CD4-positive, alpha-beta T cell treated with Interleukin-4 for 1 hour (primary cell): ENCODE measurements around the gene UBASH3B.
"Not testable (repeated sequence)": the region's sequence is repeated elsewhere in the genome, so short reads cannot be mapped to it uniquely, and the experiment has no call there.

ENCODE experiments used
- DNase-seq, 2 donors: peaks; one replicate each; pipeline ENCODE4 v3.0.0-alpha.2; 2020 to 2022

Gene UBASH3B, protein sequence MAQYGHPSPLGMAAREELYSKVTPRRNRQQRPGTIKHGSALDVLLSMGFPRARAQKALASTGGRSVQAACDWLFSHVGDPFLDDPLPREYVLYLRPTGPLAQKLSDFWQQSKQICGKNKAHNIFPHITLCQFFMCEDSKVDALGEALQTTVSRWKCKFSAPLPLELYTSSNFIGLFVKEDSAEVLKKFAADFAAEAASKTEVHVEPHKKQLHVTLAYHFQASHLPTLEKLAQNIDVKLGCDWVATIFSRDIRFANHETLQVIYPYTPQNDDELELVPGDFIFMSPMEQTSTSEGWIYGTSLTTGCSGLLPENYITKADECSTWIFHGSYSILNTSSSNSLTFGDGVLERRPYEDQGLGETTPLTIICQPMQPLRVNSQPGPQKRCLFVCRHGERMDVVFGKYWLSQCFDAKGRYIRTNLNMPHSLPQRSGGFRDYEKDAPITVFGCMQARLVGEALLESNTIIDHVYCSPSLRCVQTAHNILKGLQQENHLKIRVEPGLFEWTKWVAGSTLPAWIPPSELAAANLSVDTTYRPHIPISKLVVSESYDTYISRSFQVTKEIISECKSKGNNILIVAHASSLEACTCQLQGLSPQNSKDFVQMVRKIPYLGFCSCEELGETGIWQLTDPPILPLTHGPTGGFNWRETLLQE

DNA sequence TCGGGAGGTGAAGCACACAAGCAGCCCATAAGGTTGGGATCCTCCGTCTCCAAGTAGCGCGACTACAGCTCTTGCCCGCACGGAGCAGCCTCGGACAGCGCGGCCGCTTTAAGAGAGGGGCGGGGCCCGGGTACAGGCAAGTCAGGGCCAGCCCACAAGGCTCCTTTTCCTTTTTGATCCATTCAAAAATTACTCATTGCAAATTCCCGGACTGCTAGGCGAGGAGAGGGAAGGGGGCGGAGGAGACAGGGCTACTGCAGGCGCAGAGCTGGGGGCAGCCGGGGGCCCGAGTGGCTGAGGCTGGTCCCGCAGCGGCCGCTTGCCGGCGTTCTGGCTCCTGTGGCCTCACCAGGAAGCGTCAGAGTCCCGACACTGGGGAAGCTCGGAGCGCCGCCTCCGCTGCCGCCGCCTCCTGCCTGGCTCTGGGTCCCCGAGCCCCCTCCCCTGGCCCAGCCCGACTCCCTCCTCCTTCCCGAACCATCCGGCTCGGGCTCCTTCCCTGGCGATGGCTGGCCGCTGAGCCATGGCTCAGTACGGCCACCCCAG, at the start of gene UBASH3B:
Gene UBASH3B, plus strand, starts transcription at position 196 of the 546 bp plus-strand sequence. Its CDS starts 328 bp downstream, at position 524.
- peak; percentile 61 to 67 for DNase-seq

DNA sequence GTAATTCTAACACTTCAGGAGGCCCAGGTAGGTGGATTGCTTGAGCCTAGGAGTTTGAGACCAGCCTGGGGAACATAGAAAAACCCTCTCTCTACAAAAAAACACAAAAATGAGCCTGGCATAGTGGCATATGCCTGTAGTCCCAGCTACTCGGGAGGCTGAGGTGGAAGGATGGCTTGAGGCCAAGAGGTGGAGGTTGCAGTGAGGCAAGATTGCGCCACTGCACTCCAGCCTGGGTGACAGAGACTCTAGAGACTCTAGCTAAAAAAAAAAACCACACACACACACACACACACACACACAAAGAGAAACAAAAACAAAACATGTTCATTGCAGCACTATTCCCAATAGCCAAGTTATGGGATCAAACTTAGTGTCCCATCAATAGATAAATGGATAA, 48.4 kb upstream of the UBASH3B start:
- DNase-seq = not testable (repeated sequence)

DNA sequence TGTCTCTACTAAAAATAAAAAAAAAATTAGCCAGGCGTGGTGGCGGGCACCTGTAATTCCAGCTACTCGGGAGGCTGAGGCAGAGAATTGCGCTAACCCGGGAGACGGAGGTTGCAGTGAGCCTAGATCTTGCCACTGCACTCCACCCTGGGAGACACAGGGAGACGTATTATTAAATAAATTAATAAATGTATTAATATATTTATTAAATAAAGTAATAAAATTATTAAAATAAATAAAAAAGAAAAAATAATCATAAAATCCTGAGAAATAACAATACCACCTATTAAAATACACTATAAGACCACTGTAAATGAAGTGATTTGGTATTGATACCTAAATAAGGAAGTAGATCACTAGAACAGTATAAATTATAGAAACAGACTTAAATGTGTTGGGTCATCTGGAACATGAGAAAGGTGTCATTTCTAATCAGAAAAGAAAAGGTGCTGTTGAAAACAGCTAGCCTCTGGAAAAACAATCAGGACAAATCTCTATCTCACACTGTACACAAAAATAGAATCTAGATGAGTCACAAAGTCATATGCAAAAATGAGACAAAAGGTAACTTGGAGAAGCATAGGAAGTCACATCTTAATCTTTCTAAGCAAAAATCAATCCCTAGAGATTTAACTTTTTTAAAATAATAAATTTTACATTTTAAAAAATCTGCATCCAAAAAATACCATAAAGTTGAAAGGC, 43.2 kb upstream of the UBASH3B start:
- DNase-seq = no peak

DNA sequence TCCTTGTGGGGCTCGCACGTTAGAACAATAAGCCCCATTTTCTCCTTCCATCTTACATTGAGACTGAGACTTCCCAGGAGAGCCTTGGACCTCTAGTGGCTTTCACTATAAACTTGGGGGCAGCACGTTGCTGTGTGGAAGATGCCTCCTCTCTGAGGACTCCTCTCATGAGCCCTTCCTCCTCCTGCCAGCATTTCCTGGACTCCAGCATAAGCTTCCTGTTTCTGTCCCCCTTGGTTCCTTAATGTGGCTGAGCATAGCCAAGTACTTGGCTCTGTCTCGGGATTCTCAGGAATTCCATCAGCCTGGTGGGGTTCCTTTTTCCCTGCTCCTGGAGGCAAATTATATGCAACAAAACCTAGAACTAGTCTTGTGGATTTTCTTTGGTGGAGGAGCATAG, 38.8 kb upstream of the UBASH3B start:
- DNase-seq = no peak

DNA sequence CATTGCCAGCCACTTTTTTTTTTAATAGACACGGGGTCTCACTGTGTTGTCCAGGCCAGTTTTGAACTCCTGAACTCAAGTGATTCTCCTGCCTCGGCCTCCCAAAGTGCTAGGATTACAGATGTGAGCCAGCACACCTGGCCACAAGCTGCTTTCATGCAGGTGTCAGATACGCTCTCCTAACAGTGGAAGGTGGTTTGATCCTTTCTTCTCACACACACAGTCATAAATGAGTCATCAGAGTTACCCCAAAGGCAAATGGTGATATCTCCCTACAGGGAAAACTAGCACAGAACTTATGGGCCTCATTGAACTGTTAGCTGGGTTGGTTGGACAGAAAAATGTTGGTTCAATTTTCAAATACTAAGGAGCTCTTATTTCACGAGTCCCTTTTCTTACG, 38.2 kb upstream of the UBASH3B start:
- no peak for DNase-seq

DNA sequence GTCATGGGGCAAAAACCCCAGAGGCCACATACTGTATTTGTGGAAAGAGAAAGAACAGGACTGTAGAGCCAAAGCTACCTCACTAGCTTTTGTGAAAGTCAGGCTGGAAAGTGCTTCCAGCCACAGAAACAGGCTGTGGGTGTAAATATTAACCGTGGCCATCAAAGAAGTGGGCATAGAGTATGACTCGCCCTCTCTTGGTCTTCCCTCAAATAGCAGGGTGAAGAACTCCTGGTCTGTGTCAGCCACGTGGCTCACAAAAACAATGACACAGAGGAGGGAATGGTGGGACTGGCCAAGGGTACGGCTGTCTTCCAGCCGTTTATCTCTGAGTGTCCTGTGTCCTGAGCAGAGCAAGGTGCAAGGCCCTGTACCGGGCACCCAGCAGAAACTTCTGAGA, 37.6 kb upstream of the UBASH3B start:
- DNase-seq = no peak

DNA sequence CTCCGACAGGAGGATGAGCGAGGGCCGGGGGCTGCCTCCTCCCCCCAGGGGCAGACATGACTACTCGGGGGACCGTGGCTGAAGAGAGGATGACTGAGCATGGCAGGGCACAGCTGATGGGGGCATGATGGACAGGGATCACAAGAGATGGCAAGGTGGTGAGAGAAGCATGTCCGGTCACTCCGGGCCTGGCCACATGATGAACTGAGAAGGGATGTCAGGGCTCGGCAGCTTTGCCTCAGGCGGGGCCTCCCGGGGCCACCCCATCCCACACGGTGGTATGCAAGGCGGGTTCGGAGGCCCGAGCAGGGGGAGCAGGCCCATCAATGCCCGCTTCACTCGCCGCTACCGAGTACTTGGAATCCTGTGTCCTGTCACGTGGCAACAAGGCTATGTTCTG, 36.6 kb upstream of the UBASH3B start:
- no peak for DNase-seq

DNA sequence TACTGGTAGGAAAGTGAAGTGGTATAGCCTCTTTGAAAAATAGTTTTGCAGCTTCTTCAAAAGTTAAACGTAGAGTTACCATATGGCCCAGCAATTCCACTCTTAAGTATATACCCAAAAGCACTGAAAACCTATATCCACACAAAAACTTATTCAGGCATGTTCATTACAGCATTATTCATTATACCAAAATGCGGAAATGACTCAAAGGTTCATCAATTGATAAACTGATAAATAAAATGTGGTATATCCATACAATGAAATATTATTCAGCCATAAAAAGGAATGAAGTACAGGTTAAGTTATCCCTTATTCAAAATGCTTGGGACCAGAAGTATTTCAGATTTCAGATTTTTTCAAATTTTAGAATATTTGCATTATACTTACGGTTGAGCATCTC, 35.8 kb upstream of the UBASH3B start:
- no peak for DNase-seq

DNA sequence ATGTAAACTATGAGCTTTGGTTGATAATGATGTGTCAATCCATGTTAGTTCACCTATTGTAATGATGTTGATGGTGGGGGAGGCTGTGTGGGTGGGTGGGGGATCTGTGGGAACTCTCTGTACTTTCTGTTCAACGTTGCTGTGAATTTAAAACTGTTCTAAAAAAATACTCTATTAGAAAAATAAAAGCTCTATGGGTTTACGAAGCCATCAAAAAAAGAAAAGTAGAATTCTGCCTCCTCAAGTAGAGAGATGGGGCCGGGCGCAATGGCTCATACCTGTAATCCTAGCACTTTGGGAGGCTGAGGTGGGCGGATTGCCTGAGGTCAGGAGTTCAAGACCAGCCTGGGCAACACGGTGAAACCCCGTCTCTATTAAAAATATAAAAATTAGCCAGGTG, 30.0 kb upstream of the UBASH3B start:
- not testable (repeated sequence) for DNase-seq

DNA sequence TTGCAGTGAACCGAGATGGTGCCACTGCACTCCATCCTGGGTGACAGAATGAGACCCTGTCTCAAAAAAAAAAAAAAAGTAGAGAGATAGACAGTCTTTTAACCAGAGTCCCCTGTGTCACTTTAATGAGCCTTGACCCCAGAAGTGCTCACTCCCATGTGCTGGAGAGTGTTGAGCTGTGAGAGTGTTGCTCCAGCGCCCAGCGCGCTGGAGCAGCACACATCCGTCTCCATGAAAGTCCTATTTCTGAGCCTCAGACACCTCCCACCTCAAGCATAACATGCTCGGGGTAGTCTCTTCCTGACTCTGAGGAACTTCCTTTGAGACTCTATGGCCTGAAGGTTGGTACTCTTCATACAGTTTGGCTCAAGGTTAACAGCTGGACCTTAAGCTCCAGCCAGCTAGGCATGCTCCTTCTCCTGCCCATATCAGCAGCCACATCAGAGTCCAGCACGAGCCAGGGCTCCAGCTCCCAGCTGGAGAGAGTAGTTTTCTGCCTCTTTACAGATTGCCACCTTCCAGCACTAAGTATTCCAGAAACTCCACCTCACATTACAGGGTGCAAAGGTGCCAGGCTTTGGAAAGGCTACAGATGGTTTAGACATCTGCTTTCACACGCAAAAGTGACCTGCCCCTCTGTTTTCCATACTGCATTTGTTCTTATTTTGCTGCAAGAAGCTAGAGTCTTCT, 29.4 kb upstream of the UBASH3B start:
- no peak for DNase-seq

DNA sequence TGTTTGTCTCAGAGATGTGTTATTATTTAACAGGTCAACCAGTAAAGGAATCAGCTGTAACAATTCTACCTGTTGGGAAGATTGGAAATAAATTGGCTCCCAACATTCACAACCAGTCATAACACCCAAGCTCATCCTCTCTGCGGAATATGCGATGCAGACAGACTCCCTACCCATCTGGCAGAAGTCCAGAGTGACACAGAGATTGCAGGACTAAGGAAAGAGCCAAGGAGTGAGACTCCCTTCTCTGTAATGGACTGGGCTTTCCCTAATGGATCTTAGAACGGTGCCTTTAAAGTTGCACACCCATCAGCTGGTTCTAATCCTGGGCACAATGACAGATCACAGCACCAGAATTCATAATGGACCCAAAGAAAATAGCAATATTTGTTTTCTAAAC, 27.8 kb upstream of the UBASH3B start:
- DNase-seq = no peak

DNA sequence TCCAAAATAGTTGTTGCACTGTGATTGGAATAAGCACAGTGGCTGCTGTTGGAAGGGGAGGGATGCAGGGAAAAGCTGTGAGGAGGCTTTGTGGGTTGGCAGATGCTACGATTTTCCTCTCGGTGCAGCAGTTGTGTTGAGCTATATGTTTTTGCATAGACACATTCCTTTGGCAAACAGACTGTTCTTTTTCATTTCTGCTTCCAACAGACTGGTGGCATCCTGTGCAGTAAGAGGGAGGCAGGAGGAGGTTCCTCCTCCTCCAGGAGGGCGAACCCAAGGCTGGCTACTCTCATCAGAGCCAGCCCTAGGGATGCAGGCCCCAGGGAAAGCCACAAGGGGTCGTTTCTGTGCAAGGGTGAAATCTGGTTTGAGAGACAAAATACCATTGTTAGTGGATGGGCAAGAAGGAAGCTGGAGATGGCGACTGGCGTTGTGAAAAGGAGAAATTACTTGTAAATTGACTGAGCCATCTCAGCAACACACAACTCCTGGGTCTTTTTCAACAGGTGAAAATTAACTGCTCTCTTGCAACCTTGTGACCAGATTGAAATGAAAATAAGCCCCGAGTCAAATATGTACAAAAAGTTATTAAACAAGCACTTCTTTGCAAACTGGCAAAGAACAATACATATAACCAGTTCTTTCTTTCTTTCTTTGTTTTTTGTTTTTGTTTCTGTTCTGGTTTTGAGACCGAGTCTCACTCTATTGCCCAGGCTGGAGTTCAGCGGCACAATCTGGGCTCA, 26.5 kb upstream of the UBASH3B start:
- DNase-seq = peak; percentile 73 to 74

DNA sequence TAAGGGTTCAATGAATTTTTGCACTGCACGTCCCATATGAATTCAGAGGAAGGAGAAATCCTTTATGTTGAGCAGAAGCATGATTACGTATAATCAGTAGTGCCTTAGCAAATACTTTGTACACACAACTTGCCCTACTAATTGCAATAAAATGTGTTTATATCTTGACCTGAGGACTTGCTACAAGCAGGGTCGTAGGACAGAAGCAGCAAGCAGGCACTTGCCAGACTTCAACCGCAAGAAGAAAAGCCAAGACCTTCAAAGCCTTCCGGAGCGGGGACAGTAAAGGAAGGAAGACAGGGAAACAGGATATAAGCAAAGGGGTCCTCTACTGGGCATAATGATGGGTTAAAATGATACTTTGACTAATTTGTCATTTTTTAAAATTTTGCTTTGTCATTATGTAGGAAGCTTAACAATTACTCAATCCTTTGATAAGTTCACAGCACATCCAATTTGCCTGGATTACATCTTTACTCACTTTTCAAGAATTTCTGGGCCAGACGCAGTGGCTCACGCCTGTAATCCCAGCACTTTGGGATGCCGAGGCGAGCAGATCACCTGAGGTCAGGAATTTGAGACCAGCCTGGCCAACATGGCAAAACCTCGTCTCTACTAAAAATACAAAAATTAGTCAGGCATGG, 23.2 kb upstream of the UBASH3B start:
- DNase-seq = no peak

DNA sequence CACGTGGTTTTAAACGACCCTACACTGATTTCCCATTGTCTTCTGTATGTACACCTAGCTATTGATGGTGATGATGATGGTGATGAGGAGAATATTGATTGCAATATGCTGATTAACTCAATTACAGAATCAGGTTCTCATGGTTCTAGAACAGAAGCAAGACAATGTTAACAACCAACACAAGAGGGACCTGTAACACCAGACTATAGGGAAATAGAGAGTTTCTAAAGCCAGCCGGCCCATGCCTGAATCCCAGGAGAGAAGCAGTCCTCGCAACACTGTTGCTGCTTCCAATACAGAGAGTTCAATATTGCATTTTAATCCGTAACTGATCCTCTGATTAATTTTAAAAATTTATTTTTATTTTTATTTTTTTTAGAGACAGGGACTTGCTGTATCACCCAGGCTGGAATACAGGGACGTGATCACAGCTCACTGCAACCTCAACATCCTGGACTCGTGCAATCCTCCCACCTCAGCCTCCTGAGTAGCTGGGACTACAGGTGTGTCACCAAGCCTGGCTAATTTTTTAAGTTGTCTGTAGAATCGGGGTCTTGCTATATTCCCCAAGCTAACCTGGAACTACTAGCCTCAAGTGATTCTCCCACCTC, 22.2 kb upstream of the UBASH3B start:
- DNase-seq = peak; percentile 17 to 58

DNA sequence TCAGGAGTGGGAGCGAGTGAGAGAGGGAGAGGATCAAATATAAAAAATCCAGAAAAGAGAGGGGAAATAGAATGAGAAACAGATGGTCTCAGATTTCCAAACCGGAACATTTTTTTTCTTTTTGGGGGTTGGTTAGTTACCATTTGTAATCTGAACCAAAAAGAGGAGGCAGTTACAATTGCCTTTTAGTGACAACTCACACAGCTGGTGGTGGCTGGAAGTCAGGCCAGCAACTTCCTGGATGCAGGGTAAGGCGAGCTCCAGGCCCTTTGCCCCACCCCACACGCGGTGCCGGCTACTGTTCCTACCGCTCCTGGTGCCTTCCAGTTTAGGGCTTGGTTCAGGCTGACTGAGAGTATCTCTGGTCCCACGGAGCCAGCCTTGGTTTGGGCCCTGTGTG, 21.0 kb upstream of the UBASH3B start:
- no peak for DNase-seq

DNA sequence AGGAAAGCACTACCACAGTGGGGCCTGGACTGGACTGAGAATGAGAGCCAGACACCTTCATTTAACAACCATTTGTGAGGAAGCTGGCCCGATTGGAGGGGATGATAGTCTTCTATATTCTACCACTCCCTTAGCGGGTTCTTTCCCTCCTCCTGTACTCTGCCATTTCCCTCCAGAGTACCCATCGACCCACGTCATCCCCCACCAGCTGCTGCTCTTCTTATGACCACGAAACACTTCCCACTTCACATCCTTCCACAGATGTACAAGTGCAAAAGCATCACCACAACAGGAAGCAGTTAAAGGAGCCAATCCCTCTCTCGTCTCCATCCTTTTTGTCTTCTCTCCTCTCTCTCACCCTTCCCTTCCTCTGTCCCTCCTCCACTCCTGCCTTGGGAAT, 18.0 kb upstream of the UBASH3B start:
- peak; percentile 6 to 22 for DNase-seq

DNA sequence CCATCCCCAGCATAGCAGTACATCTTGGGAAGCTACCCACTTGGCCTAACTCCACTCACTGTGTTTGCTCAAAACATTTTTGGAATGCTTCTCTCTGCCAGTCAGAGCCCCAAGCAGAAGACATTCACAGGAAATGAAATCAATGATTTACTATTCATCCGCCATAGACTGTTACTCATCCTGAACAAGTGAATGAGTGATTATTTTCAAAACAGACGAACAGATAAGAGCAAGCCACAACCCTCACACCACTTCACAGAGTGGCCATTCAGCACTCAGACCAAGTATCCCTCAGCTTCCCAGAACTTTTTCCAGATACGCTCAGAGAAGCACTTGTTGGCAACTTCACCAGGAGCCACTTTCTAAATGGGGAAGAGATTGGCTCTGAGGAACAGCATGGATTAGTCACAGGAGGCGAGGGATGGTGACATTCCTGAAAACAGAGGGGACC, 13.0 kb upstream of the UBASH3B start:
- DNase-seq = no peak

DNA sequence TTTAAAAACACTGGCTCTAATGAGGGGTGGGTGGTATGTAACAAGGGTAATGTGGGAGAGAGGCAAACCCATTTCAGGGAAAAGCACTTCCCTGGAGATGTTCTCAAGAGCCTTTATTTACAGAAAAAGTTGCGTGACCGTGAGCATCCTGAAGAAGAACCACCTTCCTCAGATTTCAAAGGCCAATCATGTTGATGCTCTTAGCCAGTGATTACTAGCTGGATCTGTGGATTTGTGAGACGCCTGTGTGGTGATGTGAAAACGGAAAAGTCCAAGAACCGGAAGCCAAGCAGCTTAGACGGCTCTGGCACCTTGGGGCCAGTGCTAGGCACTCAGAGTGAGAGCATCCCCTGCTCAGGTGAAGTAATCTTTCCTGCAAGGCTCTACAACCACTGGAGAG, 12.6 kb upstream of the UBASH3B start:
- no peak for DNase-seq

DNA sequence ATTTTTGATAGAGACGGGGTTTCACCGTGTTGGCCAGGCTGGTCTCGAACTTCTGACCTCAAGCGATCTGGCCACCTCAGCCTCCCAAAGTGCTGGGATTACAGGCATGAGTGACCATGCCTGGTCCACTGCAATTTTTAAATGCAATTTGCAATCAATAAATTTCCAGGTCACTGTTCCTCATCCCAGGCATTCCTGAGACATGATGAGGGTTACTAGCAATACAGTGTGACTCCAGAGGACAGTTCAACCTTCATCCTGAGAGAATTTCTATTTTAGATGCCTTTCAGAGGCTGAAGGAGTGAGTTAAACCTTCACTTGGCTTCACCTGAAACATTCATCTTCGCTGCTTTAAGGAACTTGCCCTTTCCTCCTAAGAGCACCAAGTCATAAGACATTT, 9.7 kb upstream of the UBASH3B start:
- DNase-seq = no peak

DNA sequence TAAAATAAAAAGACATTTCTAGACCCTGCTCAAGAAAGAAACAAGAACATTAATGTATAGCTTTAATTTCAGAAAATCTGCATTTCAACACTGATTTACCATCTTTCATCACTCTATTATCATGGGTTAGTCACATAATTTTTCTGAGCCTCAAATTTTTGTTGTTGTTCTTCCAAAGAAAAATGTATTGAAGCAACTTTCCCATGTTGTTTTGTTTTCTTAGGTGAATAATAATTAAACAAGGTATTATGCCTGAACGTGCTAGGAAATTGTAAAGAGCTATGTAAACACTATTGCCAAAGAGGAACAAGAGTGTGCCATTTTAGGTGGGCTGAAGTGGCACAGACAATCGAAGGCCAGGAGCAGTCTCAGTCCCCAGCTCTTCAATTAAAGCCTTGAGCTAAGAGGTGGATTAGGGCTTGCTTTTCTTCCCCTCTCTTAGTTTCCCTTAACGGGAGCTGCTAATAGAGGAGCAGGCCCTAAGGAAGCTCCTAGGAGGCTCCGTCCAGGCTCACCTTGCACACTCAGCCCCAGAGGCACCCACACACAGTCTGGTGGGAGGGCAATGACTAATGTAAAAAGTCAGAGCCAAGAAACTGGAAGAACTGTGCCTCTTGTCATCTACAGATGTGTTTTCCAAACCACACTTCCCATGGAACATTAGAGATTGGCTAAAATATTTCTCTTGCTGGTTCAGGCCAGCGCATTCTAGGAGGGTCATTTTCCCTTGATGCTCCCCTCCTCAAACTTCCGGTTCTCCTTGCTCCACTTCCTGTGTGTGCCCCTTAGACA, 8.8 kb upstream of the UBASH3B start:
- DNase-seq = no peak
